ENCODE results near the gene NT5DC3.

GRCh38 chr12:103830025-103830725 is 10.9 kb downstream of the NT5DC3 start:
- TF ChIP-seq, protein P1, sequence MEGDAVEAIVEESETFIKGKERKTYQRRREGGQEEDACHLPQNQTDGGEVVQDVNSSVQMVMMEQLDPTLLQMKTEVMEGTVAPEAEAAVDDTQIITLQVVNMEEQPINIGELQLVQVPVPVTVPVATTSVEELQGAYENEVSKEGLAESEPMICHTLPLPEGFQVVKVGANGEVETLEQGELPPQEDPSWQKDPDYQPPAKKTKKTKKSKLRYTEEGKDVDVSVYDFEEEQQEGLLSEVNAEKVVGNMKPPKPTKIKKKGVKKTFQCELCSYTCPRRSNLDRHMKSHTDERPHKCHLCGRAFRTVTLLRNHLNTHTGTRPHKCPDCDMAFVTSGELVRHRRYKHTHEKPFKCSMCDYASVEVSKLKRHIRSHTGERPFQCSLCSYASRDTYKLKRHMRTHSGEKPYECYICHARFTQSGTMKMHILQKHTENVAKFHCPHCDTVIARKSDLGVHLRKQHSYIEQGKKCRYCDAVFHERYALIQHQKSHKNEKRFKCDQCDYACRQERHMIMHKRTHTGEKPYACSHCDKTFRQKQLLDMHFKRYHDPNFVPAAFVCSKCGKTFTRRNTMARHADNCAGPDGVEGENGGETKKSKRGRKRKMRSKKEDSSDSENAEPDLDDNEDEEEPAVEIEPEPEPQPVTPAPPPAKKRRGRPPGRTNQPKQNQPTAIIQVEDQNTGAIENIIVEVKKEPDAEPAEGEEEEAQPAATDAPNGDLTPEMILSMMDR (IDR thresholded peaks at IDR 0.05; ENCODE audit: low read length), result no peak
- TF ChIP-seq EZH2 (IDR thresholded peaks at IDR 0.05; ENCODE audit: borderline replicate concordance, low read length), result no peak

Measured in OCI-LY1 (cell line).